ENCODE results near the gene OSBPL2.
A peak's percentile ranks its signal among the peaks of the same experiment; 100 is the strongest.

OSBPL2 gene

DNA sequence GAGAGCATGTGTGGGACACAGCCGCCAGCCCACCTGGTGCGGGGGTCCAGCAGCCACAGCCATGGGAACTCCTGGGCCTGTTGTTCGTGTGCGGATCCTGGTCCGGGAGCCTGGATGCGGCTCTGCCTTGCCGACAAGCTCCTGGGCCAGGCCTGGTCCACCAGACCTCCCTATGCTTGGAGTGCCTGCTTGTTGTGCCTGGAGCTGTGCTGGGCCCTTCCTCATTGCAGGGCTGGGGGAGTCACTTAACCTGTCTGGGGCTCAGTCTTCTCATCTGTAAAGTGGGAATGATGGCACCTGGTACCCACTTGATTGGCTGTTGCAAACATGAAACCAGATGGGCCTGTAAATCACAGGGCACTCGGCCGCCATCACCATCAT lies 2.6 kb upstream of the OSBPL2 start:
- Mint-ChIP-seq H3K27me3 (peaks cover 4% of the 10 kb centered on the region), H3K36me3 (no peaks in the 10 kb centered on the region), H3K27ac (no peak overlapping the region), H3K9me3 (no peaks in the 10 kb centered on the region), H3K4me3 (no peak overlapping the region), H3K4me1 (peaks cover 21% of the 10 kb centered on the region)

DNA sequence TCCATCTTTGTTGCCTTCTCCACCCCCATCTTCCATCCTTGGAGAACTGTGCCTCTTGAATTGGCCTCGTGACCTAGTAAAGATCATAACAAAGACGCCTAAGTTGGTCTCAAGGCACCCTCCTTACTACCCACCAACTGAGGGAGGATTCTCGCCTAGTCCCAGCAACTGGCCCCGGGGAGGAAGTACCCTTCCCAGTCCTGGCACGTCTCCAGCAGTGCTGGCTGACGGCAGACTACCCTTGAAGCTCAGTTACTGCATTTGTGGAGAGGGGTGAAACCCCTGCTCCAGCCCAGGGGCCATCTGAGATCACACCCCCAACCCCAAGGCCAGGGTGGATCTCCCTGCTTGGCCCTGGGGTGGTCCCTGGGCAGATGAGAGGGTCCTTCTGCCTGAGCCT lies 2.1 kb upstream of the OSBPL2 start:
- H3K27me3 Mint-ChIP-seq, result peaks cover 4% of the 10 kb centered on the region
- H3K27ac Mint-ChIP-seq, result no peak overlapping the region
- H3K36me3 Mint-ChIP-seq, result no peaks in the 10 kb centered on the region
- H3K9me3 Mint-ChIP-seq, result no peaks in the 10 kb centered on the region
- H3K4me1 Mint-ChIP-seq, result peaks cover 25% of the 10 kb centered on the region
- H3K4me3 Mint-ChIP-seq, result no peak overlapping the region

GRCh38 chr20:62236766-62237513 lies 1.4 kb upstream of the OSBPL2 start:
- H3K27me3 Mint-ChIP-seq, result peaks cover 4% of the 10 kb centered on the region
- H3K9me3 Mint-ChIP-seq, result no peaks in the 10 kb centered on the region
- no peaks in the 10 kb centered on the region for H3K36me3 Mint-ChIP-seq
- no peak overlapping the region for H3K27ac Mint-ChIP-seq
- no peak overlapping the region for H3K4me3 Mint-ChIP-seq
- H3K4me1 Mint-ChIP-seq, result peaks cover 32% of the 10 kb centered on the region

DNA sequence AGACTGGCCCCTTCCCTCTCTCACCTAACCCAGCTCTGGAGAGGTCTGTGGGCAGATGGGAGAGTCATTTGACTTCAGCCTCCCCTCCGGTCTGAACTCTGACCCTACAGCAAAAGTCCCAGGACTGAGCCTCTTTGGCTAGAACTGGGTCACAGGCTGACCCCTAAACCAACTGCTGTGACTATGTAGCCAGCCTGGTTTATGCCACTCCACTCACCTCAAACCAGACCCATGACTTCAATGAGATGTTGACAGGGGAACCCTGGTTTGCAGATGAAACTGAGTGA lies 864 bp upstream of the OSBPL2 start:
- H3K27ac Mint-ChIP-seq, result no peak overlapping the region
- peak overlapping the region; percentile 73 for H3K4me3 Mint-ChIP-seq
- H3K9me3 Mint-ChIP-seq, result no peaks in the 10 kb centered on the region
- peaks cover 36% of the 10 kb centered on the region for H3K4me1 Mint-ChIP-seq
- H3K27me3 Mint-ChIP-seq, result peaks cover 4% of the 10 kb centered on the region
- no peaks in the 10 kb centered on the region for H3K36me3 Mint-ChIP-seq

DNA sequence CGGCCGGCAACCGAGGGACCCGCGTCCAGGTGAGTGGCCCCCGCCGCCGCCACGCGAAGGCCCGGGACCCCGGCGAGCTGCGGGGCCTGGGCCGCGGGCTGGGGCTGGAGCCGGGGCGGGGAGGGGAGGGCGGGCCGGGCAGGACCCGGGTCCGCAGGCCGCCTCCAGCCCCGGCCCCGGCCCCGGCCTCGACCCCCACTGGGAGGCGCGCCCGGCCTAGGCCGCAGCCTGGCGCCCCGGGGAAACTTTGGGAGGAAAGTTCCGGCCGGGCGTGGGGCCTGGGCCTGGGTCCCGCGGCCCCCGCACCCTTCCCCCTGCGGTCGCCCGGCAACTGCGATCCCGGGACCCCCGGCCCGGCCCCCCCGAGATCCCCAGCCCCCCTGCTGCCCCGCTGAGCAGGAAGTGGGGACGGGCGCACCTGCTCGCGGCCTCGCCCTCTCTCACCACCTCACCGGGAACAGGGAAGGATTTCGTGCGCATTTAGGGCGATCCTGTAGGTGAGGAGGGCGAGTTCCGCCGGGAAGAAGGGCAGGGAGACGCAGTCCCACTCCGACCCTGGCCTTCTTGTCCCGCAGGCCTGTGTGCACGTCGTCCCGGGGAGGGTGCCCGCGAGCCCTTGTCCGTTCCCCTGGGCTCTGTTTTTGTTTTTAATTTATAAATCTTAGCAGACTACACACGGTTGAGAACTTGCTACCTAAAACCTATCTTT lies 402 bp downstream of the OSBPL2 start:
- Mint-ChIP-seq H3K4me3 (peak overlapping the region; percentile 87), H3K27me3 (peaks cover 2% of the 10 kb centered on the region), H3K27ac (peak overlapping the region; percentile 72), H3K4me1 (peaks cover 41% of the 10 kb centered on the region), H3K9me3 (no peaks in the 10 kb centered on the region), H3K36me3 (no peaks in the 10 kb centered on the region)

DNA sequence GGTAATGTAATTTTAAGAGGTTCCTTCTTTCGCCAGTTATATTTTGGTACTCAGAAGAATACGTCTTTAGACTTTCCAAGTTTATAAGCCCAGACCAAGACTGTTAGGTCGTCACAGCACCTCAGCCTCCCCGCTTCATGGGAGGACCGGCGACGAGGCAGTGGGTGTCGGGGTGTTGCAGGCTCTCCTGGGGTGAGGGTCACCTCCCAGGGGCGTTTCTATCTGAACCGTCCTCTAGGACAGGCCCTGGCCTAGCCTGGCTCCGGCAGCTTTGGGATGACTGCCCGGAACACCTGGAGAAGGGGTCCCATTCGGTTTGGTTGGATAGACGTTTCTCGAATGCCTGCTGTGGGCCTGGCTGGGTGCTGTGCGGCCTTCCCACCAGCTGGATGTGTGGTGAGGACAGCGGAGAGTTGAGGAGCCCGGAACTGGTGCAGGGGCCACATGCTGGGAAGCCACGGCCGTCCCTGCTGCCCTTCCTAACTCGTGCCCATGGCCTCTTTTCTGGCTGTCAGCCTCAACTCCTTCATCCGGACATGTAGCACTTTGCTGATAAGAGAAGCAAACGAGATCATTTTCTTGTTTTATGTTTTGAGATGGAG lies 1.1 kb downstream of the OSBPL2 start:
- Mint-ChIP-seq H3K4me3 (peak overlapping the region; percentile 87), H3K9me3 (no peaks in the 10 kb centered on the region), H3K36me3 (no peaks in the 10 kb centered on the region), H3K4me1 (peaks cover 44% of the 10 kb centered on the region), H3K27ac (peak overlapping the region; percentile 72), H3K27me3 (peaks cover 2% of the 10 kb centered on the region)

- Mint-ChIP-seq H3K4me1 (peaks cover 46% of the 10 kb centered on the region), H3K27me3 (peaks cover 2% of the 10 kb centered on the region), H3K4me3 (peak overlapping the region; percentile 87), H3K36me3 (no peaks in the 10 kb centered on the region), H3K27ac (peak overlapping the region; percentile 32), H3K9me3 (no peaks in the 10 kb centered on the region)
Measured at GRCh38 chr20:62240020-62240685, 1.8 kb downstream of the OSBPL2 start.

GRCh38 chr20:62241506-62241905 lies 3.2 kb downstream of the OSBPL2 start:
- no peaks in the 10 kb centered on the region for H3K9me3 Mint-ChIP-seq
- no peaks in the 10 kb centered on the region for H3K27me3 Mint-ChIP-seq
- H3K4me1 Mint-ChIP-seq, result peaks cover 55% of the 10 kb centered on the region
- H3K27ac Mint-ChIP-seq, result no peak overlapping the region
- peak overlapping the region; percentile 55 for H3K4me3 Mint-ChIP-seq
- no peaks in the 10 kb centered on the region for H3K36me3 Mint-ChIP-seq

DNA sequence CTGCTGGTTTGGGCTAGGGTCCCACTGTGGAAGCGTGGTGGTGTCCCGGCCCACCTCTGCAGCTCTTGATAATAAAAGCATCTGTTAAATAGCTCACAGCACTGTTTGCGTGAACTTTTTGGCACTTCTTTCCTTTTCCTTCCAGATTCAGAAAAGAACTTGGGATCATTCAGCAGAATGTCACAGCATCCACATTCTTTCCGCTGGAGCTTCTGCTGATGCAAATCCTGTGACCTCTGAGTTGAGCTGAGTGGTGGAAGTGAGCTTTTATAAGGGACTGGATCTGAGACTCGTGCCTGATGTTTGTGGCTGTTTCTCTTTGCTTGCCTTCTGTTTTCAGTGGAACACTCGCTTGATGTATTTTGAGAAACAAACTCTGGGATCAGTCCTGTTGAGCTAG lies 3.9 kb downstream of the OSBPL2 start:
- Mint-ChIP-seq H3K4me1 (peaks cover 61% of the 10 kb centered on the region), H3K9me3 (no peaks in the 10 kb centered on the region), H3K27ac (no peak overlapping the region), H3K36me3 (no peaks in the 10 kb centered on the region), H3K4me3 (peak overlapping the region; percentile 15), H3K27me3 (no peaks in the 10 kb centered on the region)

DNA sequence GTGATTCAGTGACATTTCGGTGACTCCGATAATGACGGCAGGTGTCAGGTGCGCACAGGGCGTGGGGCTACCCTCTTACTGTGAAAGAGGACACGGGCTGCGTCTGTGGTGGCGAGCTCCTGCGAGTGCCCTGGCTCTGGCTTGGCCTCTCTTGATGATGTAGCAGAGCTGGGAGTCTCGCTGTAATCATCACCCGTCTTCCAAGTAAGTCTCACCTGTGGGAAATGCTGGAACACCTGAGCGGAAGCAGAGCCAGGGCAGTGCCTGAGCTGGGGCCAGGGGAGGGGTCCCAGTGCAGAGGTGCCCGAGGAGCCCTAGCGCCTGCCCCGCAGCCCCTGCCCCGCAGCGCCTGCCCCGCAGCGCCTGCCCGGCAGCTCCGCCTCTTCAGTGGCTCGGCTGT lies 4.8 kb downstream of the OSBPL2 start:
- no peak overlapping the region for H3K27ac Mint-ChIP-seq
- H3K27me3 Mint-ChIP-seq, result no peaks in the 10 kb centered on the region
- H3K4me1 Mint-ChIP-seq, result peaks cover 58% of the 10 kb centered on the region
- no peak overlapping the region for H3K4me3 Mint-ChIP-seq
- no peaks in the 10 kb centered on the region for H3K9me3 Mint-ChIP-seq
- no peaks in the 10 kb centered on the region for H3K36me3 Mint-ChIP-seq

DNA sequence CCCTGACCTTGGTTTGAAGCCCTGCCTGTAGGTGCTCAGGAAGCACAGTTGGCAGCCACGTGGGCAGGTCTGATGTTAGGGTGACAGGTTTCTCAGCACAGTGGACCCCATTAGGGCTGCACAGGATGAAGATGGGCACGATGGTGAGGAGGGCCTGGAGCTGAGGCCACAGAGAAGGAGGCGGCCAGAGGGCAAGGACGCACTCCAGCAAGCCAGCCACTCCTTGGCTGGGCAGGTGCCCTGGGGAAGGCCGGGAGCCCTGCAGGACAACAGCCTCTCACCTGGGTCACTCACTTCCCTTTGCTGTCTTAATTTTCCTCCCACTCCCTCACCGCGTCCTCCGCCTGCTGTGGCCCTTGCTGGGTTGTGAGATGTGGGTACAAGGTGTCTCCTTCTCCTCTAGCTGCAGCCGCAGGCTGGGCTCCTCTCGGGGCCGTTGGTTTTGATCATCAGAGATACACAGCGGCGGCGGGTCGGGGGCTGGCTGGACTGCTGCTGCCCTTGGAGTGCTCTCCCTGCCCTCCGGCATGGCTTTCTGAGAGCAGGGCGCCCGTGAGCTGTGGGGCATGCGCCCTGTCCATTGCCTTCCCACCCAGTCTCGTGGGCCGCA lies 5.7 kb downstream of the OSBPL2 start:
- H3K27me3 Mint-ChIP-seq, result no peaks in the 10 kb centered on the region
- no peaks in the 10 kb centered on the region for H3K9me3 Mint-ChIP-seq
- H3K27ac Mint-ChIP-seq, result peak overlapping the region; percentile 51
- H3K4me3 Mint-ChIP-seq, result no peak overlapping the region
- peaks cover 60% of the 10 kb centered on the region for H3K4me1 Mint-ChIP-seq
- H3K36me3 Mint-ChIP-seq, result no peaks in the 10 kb centered on the region

DNA sequence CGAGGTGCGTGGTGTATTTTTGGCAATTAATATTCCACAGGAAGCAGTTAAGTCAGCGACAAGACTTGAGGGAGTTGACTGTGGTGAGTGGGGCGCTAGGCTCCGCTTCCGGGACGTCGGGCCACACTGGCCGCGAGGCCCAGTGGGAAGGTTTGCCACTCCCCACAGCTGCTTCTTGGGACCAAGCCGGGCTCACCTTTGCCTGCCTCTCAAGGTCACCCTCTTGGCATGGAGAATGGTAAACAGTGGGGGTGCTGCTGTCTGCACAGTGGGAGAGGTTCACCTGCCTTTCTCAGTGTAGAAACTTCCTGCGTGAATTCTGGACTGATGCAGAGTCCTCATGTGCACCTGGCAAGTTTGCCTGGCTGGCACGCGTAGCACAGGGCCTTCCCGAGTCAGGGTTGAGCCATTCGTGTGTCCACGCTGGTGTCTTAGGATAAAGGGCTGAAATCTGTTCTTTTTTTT lies 6.4 kb downstream of the OSBPL2 start:
- Mint-ChIP-seq H3K4me3 (no peak overlapping the region), H3K9me3 (no peaks in the 10 kb centered on the region), H3K36me3 (no peaks in the 10 kb centered on the region), H3K27ac (no peak overlapping the region), H3K4me1 (peaks cover 58% of the 10 kb centered on the region), H3K27me3 (no peaks in the 10 kb centered on the region)

DNA sequence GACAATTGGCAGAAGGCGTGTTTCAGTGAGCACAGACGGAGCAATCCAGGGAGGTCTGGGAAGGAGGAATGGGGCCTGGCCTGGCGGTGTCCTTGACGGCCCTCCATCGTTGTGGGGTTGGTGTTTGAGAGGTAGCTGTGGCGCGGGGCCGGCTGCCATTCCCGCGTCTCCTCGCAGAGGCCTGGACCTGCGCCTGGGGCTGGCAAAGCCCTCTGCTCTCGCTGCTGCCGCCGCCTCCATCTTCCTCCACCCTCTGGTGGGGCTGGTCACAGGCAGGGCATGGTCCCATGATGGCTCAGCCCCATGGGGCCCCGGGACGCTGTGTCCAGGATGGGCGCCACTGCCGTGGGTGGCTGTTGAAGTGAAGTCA lies 7.6 kb downstream of the OSBPL2 start:
- H3K36me3 Mint-ChIP-seq, result no peaks in the 10 kb centered on the region
- no peaks in the 10 kb centered on the region for H3K9me3 Mint-ChIP-seq
- H3K27ac Mint-ChIP-seq, result no peak overlapping the region
- peaks cover 55% of the 10 kb centered on the region for H3K4me1 Mint-ChIP-seq
- H3K4me3 Mint-ChIP-seq, result no peak overlapping the region
- no peaks in the 10 kb centered on the region for H3K27me3 Mint-ChIP-seq

GRCh38 chr20:62246431-62246830 lies 8.1 kb downstream of the OSBPL2 start:
- H3K9me3 Mint-ChIP-seq, result no peaks in the 10 kb centered on the region
- no peak overlapping the region for H3K4me3 Mint-ChIP-seq
- H3K27me3 Mint-ChIP-seq, result no peaks in the 10 kb centered on the region
- peaks cover 50% of the 10 kb centered on the region for H3K4me1 Mint-ChIP-seq
- H3K36me3 Mint-ChIP-seq, result no peaks in the 10 kb centered on the region
- H3K27ac Mint-ChIP-seq, result no peak overlapping the region

DNA sequence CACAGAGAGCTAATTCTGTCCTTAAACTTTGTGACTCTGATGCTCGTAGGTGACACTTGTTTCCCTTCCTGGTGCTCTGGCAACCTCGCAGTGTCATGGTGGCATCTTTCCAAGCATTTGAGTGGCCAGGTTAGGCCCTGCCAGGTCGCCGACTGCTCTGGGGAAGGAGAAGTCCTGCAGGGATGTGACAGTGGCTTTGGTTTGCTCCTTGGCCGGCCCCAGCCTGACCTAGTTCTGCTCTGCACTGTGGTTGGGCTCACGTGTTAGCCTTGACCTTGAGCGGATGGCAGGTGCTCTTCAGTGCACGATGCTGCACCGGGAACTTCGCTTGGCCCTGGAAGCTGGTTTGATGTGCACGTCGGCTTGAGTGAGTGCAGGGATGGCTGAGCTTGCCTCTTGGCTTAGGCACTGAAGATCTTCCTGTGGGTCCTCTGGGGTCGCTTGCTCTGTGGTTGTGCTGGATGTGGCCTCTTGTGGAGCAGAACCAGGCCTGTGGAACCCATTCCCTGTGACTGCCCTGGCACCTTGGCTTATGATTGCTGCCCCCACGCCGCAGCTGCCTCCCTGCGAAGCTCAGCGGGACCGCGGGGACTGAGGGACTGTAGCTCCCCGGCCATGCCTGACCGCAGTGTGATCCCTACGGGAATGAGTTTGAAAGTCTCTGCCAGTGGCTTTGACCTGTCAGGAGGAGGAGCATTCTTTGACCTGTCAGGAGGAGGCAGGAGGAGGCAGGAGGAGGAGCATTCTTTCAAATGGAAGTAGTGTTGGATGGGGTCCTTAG lies 8.7 kb downstream of the OSBPL2 start:
- Mint-ChIP-seq H3K4me1 (peaks cover 43% of the 10 kb centered on the region), H3K36me3 (no peaks in the 10 kb centered on the region), H3K27me3 (no peaks in the 10 kb centered on the region), H3K9me3 (no peaks in the 10 kb centered on the region), H3K27ac (no peak overlapping the region), H3K4me3 (no peak overlapping the region)

Measured in activated naive CD4-positive, alpha-beta T cell treated with anti-CD3 and anti-CD28 coated beads, Interleukin-2, amount 50 U/mL, for 24 hours (primary cell).